Endothelial cell of umbilical vein (primary cell): ENCODE results near the gene GPR108. TPM values are rescaled to one million over a fixed set of nuclear protein-coding genes. Genes with fewer than 3 reads are reported as not detected.

ENCODE experiments used
- BruUV-seq: library from RNA; stranded (reverse); fragments of 400-500 nt; replicated peaks from 2 replicates; lab custom pipeline; 2021; lab: Mats Ljungman, UMichigan
- CTCF ChIA-PET: fragments of 300-600, 350-600 bp; sonication (Branson Sonifier 250); formaldehyde crosslinking; loops from one replicate; lab custom pipeline; 2021; ENCODE audit warnings: antibody characterized with exemption, inconsistent platforms; lab: Charles Lee
- POLR2A ChIA-PET: fragments of 300-600, 350-600 bp; sonication (Branson Sonifier 250); formaldehyde crosslinking; loops from one replicate; lab custom pipeline; 2021; ENCODE audit warnings: antibody characterized with exemption, inconsistent platforms; lab: Charles Lee
- DNase-seq: peaks from one replicate; pipeline ENCODE4 v3.0.0-alpha.2; 2011; ENCODE audit warnings: low read depth, low spot score
- FAIRE-seq: peaks from 2 replicates; lab custom pipeline; 2011; peaks lifted over from hg19 to GRCh38; lab: Jason Lieb, UNC
- H2AFZ ChIP-seq: 2 replicates; pipeline ENCODE4 v1.6.0; 2012; ENCODE audit warnings: low read depth, low read length, control low read depth, inconsistent platforms
- H3K27ac ChIP-seq: 2 replicates; pipeline ENCODE4 v1.5.1; 2011; ENCODE audit warnings: low read depth, mild to moderate bottlenecking, control low read depth, low read length, moderate library complexity; ENCODE audit not compliant: insufficient read depth
- H3K27me3 ChIP-seq, 2 experiments: 2 replicates each; pipeline versions ENCODE4 v1.6.0 to v1.6.1; 2011; ENCODE audit warnings: low read length in 2 of 2, mixed read lengths in 1 of 2; ENCODE audit not compliant: control insufficient read depth in 2 of 2, insufficient read depth in 2 of 2
- H3K36me3 ChIP-seq, 2 experiments: 2 replicates in 1 of 2; 3 replicates in 1 of 2; pipeline ENCODE4 v1.5.1; 2011; ENCODE audit warnings: low read length in 2 of 2, mild to moderate bottlenecking in 1 of 2, moderate library complexity in 1 of 2; ENCODE audit not compliant: control insufficient read depth in 2 of 2, insufficient read depth in 2 of 2; ENCODE audit errors: extremely low read depth in 1 of 2
- H3K4me1 ChIP-seq: 3 replicates; pipeline ENCODE4 v1.5.1; 2011; ENCODE audit warnings: mild to moderate bottlenecking, low read length; ENCODE audit not compliant: control insufficient read depth, insufficient read depth; ENCODE audit errors: extremely low read depth
- H3K4me2 ChIP-seq: 2 replicates; pipeline ENCODE4 v1.6.1; 2011; ENCODE audit warnings: low read length, control low read depth, mixed read lengths; ENCODE audit not compliant: insufficient read depth
- H3K4me3 ChIP-seq, 3 experiments: fragments of 200-600 bp in 1 of 3; sonication (generic), shearing (Covaris generic) in 1 of 3; replicated peaks in 1 of 3; 2 replicates each; pipeline ENCODE4 v1.5.1; 2011 to 2016; ENCODE audit warnings: control low read depth in 3 of 3, low read length in 3 of 3, mild to moderate bottlenecking in 2 of 3, inconsistent platforms in 1 of 3, low read depth in 1 of 3, moderate library complexity in 1 of 3; ENCODE audit not compliant: insufficient read depth in 1 of 3
- H3K79me2 ChIP-seq: 2 replicates; pipeline ENCODE4 v1.6.0; 2012; ENCODE audit warnings: low read length, inconsistent platforms; ENCODE audit not compliant: control insufficient read depth, insufficient read depth
- H3K9ac ChIP-seq: replicated peaks from 2 replicates; pipeline ENCODE3; 2011; ENCODE audit warnings: low read length, control low read depth; ENCODE audit not compliant: insufficient read depth; ENCODE audit errors: extremely low read depth
- H3K9me1 ChIP-seq: replicated peaks from 3 replicates; pipeline ENCODE4 v1.6.0; 2011; ENCODE audit warnings: mild to moderate bottlenecking, low read length; ENCODE audit not compliant: control insufficient read depth, insufficient read depth; ENCODE audit errors: extremely low read depth
- H3K9me3 ChIP-seq: replicated peaks from 2 replicates; pipeline ENCODE4 v1.5.1; 2012; ENCODE audit warnings: low read length, inconsistent platforms; ENCODE audit not compliant: control insufficient read depth, insufficient read depth
- H4K20me1 ChIP-seq: replicated peaks from 2 replicates; pipeline ENCODE3; 2011; ENCODE audit warnings: mild to moderate bottlenecking, low read length; ENCODE audit not compliant: control insufficient read depth, insufficient read depth; ENCODE audit errors: extremely low read depth
- EZH2 ChIP-seq: IDR thresholded peaks from 2 replicates; pipeline ENCODE4 v1.6.1; 2012; ENCODE audit warnings: borderline replicate concordance, low read depth, mild to moderate bottlenecking, moderate library complexity, low read length, inconsistent platforms; ENCODE audit not compliant: severe bottlenecking
- FOS ChIP-seq: IDR thresholded peaks from 2 replicates; pipeline ENCODE4 v1.6.1; 2011; ENCODE audit warnings: mild to moderate bottlenecking, low read length, moderate library complexity, borderline replicate concordance; ENCODE audit not compliant: insufficient read depth
- GATA2 ChIP-seq: IDR thresholded peaks from 2 replicates; pipeline ENCODE4 v1.7.0; 2011; ENCODE audit warnings: low read depth, mild to moderate bottlenecking, moderate library complexity, mixed read lengths, low read length; ENCODE audit not compliant: insufficient read length, insufficient read depth
- JUN ChIP-seq: IDR thresholded peaks from 2 replicates; pipeline ENCODE4 v1.6.1; 2011; ENCODE audit warnings: borderline replicate concordance, low read depth; ENCODE audit not compliant: insufficient read length, insufficient read depth
- MYC ChIP-seq: IDR thresholded peaks from one replicate; pipeline ENCODE4 v1.6.1; 2011; ENCODE audit warnings: mild to moderate bottlenecking, low read depth, low read length
- POLR2A ChIP-seq: IDR thresholded peaks from 2 replicates; pipeline ENCODE4 v1.6.1; 2012; ENCODE audit warnings: low read depth, mild to moderate bottlenecking, control low read depth, low read length
- POLR2AphosphoS5 ChIP-seq: IDR thresholded peaks from 2 replicates; pipeline ENCODE4 v1.6.1; 2012; ENCODE audit warnings: low read depth, mild to moderate bottlenecking, control low read depth, low read length, moderate library complexity; ENCODE audit not compliant: insufficient read depth
- dilution Hi-C: fragments of 300-500 bp; cut with MboI; formaldehyde crosslinking; loops from one replicate; pipeline ENCODE4 v1.15.0; 2019; ENCODE audit warnings: low sequenced_read_pairs; ENCODE audit not compliant: extremely low pct_ligation_motif_present
- intact Hi-C: fragments of 100-400 bp; cut with micrococcal nuclease; formaldehyde crosslinking; loops from one replicate; pipeline ENCODE4 v1.10.0; 2022
- polyA plus RNA-seq, 4 experiments: library from polyadenylated mRNA; depleted of rRNA in 3 of 4; stranded (reverse) in 3 of 4; unstranded in 1 of 4; fragments of >200 nt; gene quantifications; 2 replicates each; pipeline versions ENCODE4 v1.2.1 to v1.2.3, GENCODE V29; 2011 to 2012; ENCODE audit warnings: missing spikeins in 1 of 4
- total RNA-seq: library from RNA; stranded (reverse); gene quantifications from 2 replicates; pipeline ENCODE4 v1.2.3, GENCODE V29; 2021
- TF ChIP-seq, protein P1 (sequence below): IDR thresholded peaks from 2 replicates; pipeline ENCODE4 v1.6.1; 2011; ENCODE audit not compliant: insufficient read depth, insufficient read length
- TF ChIP-seq, protein P2 (sequence below), 2 donors: IDR thresholded peaks; 1 replicate in 1 of 2; 2 replicates in 1 of 2; pipeline ENCODE4 v1.5.1; 2011; ENCODE audit warnings: low read length in 2 of 2, mild to moderate bottlenecking in 2 of 2, moderate library complexity in 2 of 2, control low read depth in 1 of 2, inconsistent platforms in 1 of 2, low read depth in 1 of 2; ENCODE audit not compliant: insufficient read depth in 1 of 2; ENCODE audit errors: extremely low read depth in 1 of 2

GPR108 gene
- total and polyA plus RNA-seq, 2 donors (not counting 3 experiments of a cell fraction or from before 2014, with no cell fraction given): 68.5 to 80.2 TPM

DNA sequence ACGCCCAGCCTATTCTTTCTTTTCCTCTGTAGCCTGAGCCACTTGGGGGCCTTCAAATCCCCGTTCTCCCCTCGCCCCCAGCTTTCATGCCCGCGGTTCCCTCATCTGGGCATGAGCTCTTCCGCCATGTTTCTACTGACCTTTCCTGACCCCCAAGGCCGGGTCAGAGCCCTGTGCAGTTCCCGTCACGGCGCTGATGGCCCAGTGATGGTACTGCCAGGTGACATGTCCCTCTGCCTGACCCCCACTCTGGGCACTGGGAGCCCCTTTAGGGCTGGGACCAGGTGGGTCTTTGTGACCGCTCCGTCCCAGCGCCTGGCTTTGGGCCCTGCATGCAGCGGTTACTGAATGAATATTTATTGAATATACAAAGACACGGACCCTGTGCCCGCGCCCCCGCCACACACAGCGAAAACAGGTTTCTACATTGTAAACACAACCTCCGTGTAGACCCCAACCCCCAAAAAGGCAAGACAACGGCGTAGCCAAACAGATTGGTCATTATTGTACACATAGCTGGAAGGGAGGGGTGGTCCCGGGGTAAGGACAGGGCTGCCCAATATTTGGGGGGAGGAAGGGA lies 7.7 kb downstream of the GPR108 start:
- intact Hi-C loops (loop anchor here (10.0 kb wide), 2 partner anchors 55 to 305 kb away; partner anchors contain the start of genes KHSRP and TNFSF14), dilution Hi-C loops (no loop called here)
- H3K4me3 ChIP-seq: no peak overlapping the region
- TF ChIP-seq, protein P1, sequence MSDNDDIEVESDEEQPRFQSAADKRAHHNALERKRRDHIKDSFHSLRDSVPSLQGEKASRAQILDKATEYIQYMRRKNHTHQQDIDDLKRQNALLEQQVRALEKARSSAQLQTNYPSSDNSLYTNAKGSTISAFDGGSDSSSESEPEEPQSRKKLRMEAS: no peak
- no peak for TF ChIP-seq FOS
- TF ChIP-seq GATA2: no peak
- no TSS peak for BruUV-seq
- ChIA-PET CTCF (no interaction called here), POLR2A (no interaction called here)
- no peak for DNase-seq
- H4K20me1 ChIP-seq: no peaks in the 10 kb centered on the region
- peak overlapping the region; percentile 3 for H3K27ac ChIP-seq
- FAIRE-seq: no peak
- peaks cover 9% of the 10 kb centered on the region for H3K4me1 ChIP-seq
- no peak overlapping the region for H2AFZ ChIP-seq
- no peaks in the 10 kb centered on the region for H3K27me3 ChIP-seq
- H3K79me2 ChIP-seq: no peaks in the 10 kb centered on the region
- H3K9ac ChIP-seq: no peak overlapping the region
- H3K9me1 ChIP-seq: no peaks in the 10 kb centered on the region
- no peaks in the 10 kb centered on the region for H3K9me3 ChIP-seq
- no peak overlapping the region for H3K4me2 ChIP-seq
- H3K36me3 ChIP-seq: peaks cover 0 to 5% of the 10 kb centered on the region in 2 experiments

DNA sequence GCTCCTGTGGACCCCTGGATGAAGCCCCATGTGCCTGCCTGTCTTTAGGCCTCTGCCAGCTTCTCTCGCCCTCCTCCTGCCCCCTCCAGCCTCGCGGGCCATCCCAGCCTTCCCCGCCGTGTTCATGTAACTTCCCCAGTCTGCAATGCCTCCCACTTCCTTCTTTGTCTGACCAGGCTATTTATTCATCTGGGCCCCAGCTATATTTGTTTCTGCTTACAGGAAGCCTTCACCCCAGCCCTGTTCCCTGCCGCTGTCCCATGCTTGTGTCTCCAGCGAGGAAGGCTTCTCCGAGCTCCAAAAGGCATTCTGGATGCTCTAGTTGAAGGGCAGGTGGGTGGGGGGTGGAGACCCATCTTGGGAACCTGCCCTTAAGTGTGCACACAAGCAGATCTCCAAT lies 9.0 kb downstream of the GPR108 start:
- peaks cover 0 to 5% of the 10 kb centered on the region in 2 experiments for H3K36me3 ChIP-seq
- no peak overlapping the region for H3K4me3 ChIP-seq
- H2AFZ ChIP-seq: peak overlapping the region; percentile 54
- no peak for TF ChIP-seq EZH2
- TF ChIP-seq GATA2: no peak
- TF ChIP-seq, protein P2, sequence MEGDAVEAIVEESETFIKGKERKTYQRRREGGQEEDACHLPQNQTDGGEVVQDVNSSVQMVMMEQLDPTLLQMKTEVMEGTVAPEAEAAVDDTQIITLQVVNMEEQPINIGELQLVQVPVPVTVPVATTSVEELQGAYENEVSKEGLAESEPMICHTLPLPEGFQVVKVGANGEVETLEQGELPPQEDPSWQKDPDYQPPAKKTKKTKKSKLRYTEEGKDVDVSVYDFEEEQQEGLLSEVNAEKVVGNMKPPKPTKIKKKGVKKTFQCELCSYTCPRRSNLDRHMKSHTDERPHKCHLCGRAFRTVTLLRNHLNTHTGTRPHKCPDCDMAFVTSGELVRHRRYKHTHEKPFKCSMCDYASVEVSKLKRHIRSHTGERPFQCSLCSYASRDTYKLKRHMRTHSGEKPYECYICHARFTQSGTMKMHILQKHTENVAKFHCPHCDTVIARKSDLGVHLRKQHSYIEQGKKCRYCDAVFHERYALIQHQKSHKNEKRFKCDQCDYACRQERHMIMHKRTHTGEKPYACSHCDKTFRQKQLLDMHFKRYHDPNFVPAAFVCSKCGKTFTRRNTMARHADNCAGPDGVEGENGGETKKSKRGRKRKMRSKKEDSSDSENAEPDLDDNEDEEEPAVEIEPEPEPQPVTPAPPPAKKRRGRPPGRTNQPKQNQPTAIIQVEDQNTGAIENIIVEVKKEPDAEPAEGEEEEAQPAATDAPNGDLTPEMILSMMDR (IDR thresholded peaks at IDR 0.05; ENCODE audit: extremely low read depth in 1 of 2, insufficient read depth in 1 of 2, low read depth in 1 of 2, low read length in 2 of 2): no peak
- TF ChIP-seq FOS: no peak
- TF ChIP-seq POLR2A: no peak
- TF ChIP-seq MYC: no peak
- no peak for TF ChIP-seq JUN
- no peak for TF ChIP-seq POLR2AphosphoS5
- TF ChIP-seq, protein P1: no peak
- dilution Hi-C loops: no loop called here
- no peaks in the 10 kb centered on the region for H4K20me1 ChIP-seq
- H3K4me1 ChIP-seq: no peaks in the 10 kb centered on the region
- no TSS peak for BruUV-seq
- H3K27me3 ChIP-seq: no peaks in the 10 kb centered on the region
- no peaks in the 10 kb centered on the region for H3K9me1 ChIP-seq
- no peak overlapping the region for H3K27ac ChIP-seq
- ChIA-PET POLR2A (no interaction called here), CTCF (interaction anchor here (1.1 kb wide), 1 partner anchor 8 kb away, joined by 3 read pairs; no protein-coding TSS in a partner anchor)
- no peak overlapping the region for H3K4me2 ChIP-seq
- intact Hi-C loops: no loop called here
- DNase-seq (peak; percentile 40), FAIRE-seq (no peak)
- H3K9ac ChIP-seq: no peak overlapping the region
- H3K9me3 ChIP-seq: no peaks in the 10 kb centered on the region
- H3K79me2 ChIP-seq: no peaks in the 10 kb centered on the region
